Adrenal gland (tissue), 5 donors: ENCODE measurements around the gene SORBS2.

Experiments used
- POLR2A ChIP-seq, 2 donors: fragments of 450-650 bp; IDR thresholded peaks; one replicate each; pipeline ENCODE4 v1.6.1; 2017; ENCODE audit warnings: antibody characterized with exemption in 2 of 2, mild to moderate bottlenecking in 2 of 2, moderate library complexity in 1 of 2
- TF ChIP-seq, protein P1 (sequence below), 6 experiments: fragments of 450-650 bp in 4 of 6; fragments of 200-600 bp in 2 of 6; sonication (generic) in 1 of 6; IDR thresholded peaks; 1 replicate in 5 of 6; 2 replicates in 1 of 6; pipeline versions ENCODE4 v1.5.1 to v1.8.0; 2016 to 2021; ENCODE audit warnings: antibody characterized with exemption in 6 of 6, mild to moderate bottlenecking in 2 of 6, moderate library complexity in 1 of 6
- donor health status: DM: no; HTN: no; CAD: no.

DNA sequence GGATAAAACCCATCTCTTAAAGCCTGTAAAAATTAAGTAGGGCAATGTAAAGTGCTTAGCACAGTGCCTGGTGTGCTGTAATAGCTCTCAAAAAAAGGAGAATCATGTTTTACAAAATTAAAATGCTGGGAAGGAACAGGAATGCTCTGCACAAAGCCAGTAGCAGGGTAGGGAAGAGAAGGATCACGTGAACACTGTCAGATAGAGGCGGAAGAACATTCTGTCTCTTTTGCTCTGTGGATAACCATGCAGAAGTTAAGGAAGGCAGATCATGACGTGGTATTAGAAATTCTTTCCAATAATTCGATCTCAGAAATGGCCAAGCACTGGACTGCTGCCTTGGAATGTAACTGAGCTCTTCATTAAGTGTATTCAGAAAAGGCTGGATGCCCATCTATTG is 140.5 kb downstream of the SORBS2 start:
- no peak for TF ChIP-seq POLR2A (IDR thresholded peaks at IDR 0.05)
- TF ChIP-seq, protein P1, sequence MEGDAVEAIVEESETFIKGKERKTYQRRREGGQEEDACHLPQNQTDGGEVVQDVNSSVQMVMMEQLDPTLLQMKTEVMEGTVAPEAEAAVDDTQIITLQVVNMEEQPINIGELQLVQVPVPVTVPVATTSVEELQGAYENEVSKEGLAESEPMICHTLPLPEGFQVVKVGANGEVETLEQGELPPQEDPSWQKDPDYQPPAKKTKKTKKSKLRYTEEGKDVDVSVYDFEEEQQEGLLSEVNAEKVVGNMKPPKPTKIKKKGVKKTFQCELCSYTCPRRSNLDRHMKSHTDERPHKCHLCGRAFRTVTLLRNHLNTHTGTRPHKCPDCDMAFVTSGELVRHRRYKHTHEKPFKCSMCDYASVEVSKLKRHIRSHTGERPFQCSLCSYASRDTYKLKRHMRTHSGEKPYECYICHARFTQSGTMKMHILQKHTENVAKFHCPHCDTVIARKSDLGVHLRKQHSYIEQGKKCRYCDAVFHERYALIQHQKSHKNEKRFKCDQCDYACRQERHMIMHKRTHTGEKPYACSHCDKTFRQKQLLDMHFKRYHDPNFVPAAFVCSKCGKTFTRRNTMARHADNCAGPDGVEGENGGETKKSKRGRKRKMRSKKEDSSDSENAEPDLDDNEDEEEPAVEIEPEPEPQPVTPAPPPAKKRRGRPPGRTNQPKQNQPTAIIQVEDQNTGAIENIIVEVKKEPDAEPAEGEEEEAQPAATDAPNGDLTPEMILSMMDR (IDR thresholded peaks at IDR 0.05): no peak
